ENCODE measurements around the gene PRKAR2A.
"Not testable (repeated sequence)": the region's sequence is repeated elsewhere in the genome, so short reads cannot be mapped to it uniquely, and the experiment has no call there.

The PRKAR2A gene

GRCh38 chr3:48820612-48821324, 26.9 kb downstream of the PRKAR2A start:
- Mint-ChIP-seq H3K4me1 (peaks cover 5% of the 10 kb centered on the region), H3K36me3 (peaks cover 6% of the 10 kb centered on the region), H3K4me3 (no peak overlapping the region), H3K27me3 (no peaks in the 10 kb centered on the region), H3K27ac (no peak overlapping the region), H3K9me3 (no peaks in the 10 kb centered on the region)
- CTCF ChIA-PET: no interaction called here
- no peak for DNase-seq

- H3K36me3 Mint-ChIP-seq: peaks cover 6% of the 10 kb centered on the region
- no peak overlapping the region for H3K27ac Mint-ChIP-seq
- CTCF ChIA-PET: interaction anchor here (1.7 kb wide), 1 partner anchor 80 kb away, joined by 6 read pairs; no protein-coding TSS in a partner anchor
Observed at GRCh38 chr3:48819234-48820221, 28.1 kb downstream of the PRKAR2A start.

GRCh38 chr3:48811524-48811923, 36.1 kb downstream of the PRKAR2A start:
- no peak for DNase-seq
- Mint-ChIP-seq H3K4me1 (peaks cover 38% of the 10 kb centered on the region), H3K27ac (peak overlapping the region; percentile 95), H3K9me3 (peaks cover 11% of the 10 kb centered on the region), H3K27me3 (no peaks in the 10 kb centered on the region), H3K4me3 (no peak overlapping the region), H3K36me3 (peaks cover 18% of the 10 kb centered on the region)
- CTCF ChIA-PET: no interaction called here

More at GRCh38 chr3:48819234-48820221, 28.1 kb downstream of the PRKAR2A start:
- DNase-seq: no peak
- Mint-ChIP-seq H3K27me3 (no peaks in the 10 kb centered on the region), H3K4me1 (peaks cover 5% of the 10 kb centered on the region), H3K4me3 (no peak overlapping the region), H3K9me3 (no peaks in the 10 kb centered on the region)

GRCh38 chr3:48804930-48805329, 42.7 kb downstream of the PRKAR2A start:
- peaks cover 11% of the 10 kb centered on the region for H3K36me3 Mint-ChIP-seq
- peaks cover 9% of the 10 kb centered on the region for H3K4me1 Mint-ChIP-seq
- H3K27me3 Mint-ChIP-seq: no peaks in the 10 kb centered on the region
- CTCF ChIA-PET: no interaction called here
- no peaks in the 10 kb centered on the region for H3K9me3 Mint-ChIP-seq
- DNase-seq: no peak
- H3K27ac Mint-ChIP-seq: no peak overlapping the region
- no peak overlapping the region for H3K4me3 Mint-ChIP-seq

DNA sequence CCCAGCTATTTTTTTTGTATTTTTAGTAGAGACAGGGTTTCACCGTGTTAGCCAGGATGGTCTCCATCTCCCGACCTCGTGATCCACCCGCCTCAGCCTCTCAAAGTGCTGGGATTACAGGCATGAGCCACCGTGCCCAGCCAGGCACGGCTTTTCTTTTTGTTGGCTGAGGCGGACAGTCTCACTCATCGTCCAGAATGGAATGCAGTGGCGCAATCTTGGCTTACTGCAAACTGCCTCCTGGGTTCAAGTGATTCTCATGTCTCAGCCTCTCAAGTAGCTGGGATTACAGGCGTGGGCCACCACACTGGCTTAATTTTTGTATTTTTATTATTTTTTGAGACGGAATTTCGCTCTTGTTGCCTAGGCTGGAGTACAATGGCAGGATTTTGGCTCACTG, 46.8 kb downstream of the PRKAR2A start:
- H3K27me3 Mint-ChIP-seq: not testable (repeated sequence)
- CTCF ChIA-PET: interaction anchor here (0.8 kb wide), 1 partner anchor 11 kb away, joined by 3 read pairs; no protein-coding TSS in a partner anchor

DNA sequence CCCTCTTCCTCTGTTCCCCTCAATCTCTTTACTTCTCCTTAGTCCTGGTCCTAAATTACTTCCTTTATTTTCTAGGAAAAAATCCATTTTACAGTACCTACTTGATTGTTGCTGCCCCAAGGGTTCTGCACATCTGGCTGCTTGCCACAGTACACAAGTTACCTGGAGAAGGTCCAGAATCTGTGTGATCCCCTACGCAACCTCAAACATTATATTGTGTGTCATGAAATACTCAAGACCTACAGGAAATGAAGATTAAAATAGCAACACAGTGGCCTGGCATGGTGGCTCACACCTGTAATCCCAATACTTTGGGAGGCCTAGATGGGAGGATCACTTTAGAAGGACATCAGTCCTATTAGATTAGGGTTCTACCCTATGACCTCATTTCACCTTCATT, 48.7 kb downstream of the PRKAR2A start:
- CTCF ChIA-PET: no interaction called here
- DNase-seq: no peak

More for the DNA sequence above, 46.8 kb downstream of the PRKAR2A start:
- not testable (repeated sequence) for H3K27ac Mint-ChIP-seq, DNase-seq, H3K4me3 Mint-ChIP-seq, H3K4me1 Mint-ChIP-seq, H3K9me3 Mint-ChIP-seq, H3K36me3 Mint-ChIP-seq

DNA sequence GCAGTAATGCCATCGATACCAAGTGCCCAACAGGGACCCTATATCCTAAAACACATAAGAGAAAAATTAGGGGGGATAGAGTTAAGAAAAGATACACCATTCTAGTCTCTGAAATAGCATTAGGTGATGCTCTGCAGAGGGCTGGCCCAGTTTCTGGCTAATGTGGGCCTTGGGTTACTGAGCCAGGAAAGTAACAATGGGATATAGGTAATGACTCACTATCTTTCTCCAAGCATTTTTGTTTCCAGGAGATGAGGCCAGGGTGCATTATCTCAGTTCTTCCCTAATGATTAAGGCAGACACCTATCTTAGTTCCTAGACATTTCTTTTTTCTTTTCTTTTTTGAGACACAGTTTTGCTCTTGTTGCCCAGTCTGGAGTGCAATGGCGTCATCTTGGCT, 50.0 kb downstream of the PRKAR2A start:
- no peak for DNase-seq
- no peak overlapping the region for H3K4me3 Mint-ChIP-seq
- no peak overlapping the region for H3K27ac Mint-ChIP-seq
- no peaks in the 10 kb centered on the region for H3K9me3 Mint-ChIP-seq
- CTCF ChIA-PET: no interaction called here
- peaks cover 2% of the 10 kb centered on the region for H3K4me1 Mint-ChIP-seq
- peaks cover 4% of the 10 kb centered on the region for H3K36me3 Mint-ChIP-seq
- no peaks in the 10 kb centered on the region for H3K27me3 Mint-ChIP-seq

More for the DNA sequence above, 48.7 kb downstream of the PRKAR2A start:
- peaks cover 4% of the 10 kb centered on the region for H3K36me3 Mint-ChIP-seq
- peak overlapping the region; percentile 74 for H3K27ac Mint-ChIP-seq
- H3K4me3 Mint-ChIP-seq: no peak overlapping the region
- H3K4me1 Mint-ChIP-seq: peaks cover 2% of the 10 kb centered on the region
- no peaks in the 10 kb centered on the region for H3K27me3 Mint-ChIP-seq
- no peaks in the 10 kb centered on the region for H3K9me3 Mint-ChIP-seq

GRCh38 chr3:48795997-48796732, 51.5 kb downstream of the PRKAR2A start:
- CTCF ChIA-PET: no interaction called here
- Mint-ChIP-seq H3K36me3 (peaks cover 4% of the 10 kb centered on the region), H3K27me3 (no peaks in the 10 kb centered on the region), H3K27ac (no peak overlapping the region), H3K9me3 (no peaks in the 10 kb centered on the region), H3K4me3 (no peak overlapping the region), H3K4me1 (peaks cover 2% of the 10 kb centered on the region)
- DNase-seq: no peak

DNA sequence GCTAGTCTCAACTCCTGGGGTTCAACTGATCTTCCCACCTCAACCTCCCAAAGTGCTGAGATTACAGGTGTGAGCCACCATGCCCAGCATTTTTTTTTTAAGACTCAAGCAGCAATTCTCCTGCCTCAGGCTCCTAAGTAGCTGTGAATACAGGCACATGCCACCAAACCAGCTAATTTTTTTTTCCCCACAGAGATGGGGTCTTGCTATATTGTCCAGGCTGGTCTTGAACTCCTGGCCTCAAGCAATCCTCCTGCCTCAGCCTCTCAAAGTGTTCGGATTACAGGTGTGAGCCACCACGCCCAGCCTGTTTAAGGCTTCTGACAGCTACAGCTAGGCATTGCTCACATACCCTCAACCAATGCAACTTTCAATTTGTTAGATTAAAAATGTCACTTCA, 54.2 kb downstream of the PRKAR2A start:
- H3K9me3 Mint-ChIP-seq, CTCF ChIA-PET, H3K27me3 Mint-ChIP-seq, DNase-seq, H3K4me3 Mint-ChIP-seq, H3K27ac Mint-ChIP-seq: not testable (repeated sequence)
- H3K36me3 Mint-ChIP-seq: peaks cover 12% of the 10 kb centered on the region
- peaks cover 14% of the 10 kb centered on the region for H3K4me1 Mint-ChIP-seq

- no peaks in the 10 kb centered on the region for H3K9me3 Mint-ChIP-seq
- H3K27me3 Mint-ChIP-seq: no peaks in the 10 kb centered on the region
- H3K27ac Mint-ChIP-seq: peak overlapping the region; percentile 2
- peaks cover 16% of the 10 kb centered on the region for H3K4me1 Mint-ChIP-seq
- no peak overlapping the region for H3K4me3 Mint-ChIP-seq
- no peak for DNase-seq
- CTCF ChIA-PET: no interaction called here
- H3K36me3 Mint-ChIP-seq: peaks cover 20% of the 10 kb centered on the region
Observed at GRCh38 chr3:48789665-48790064, 58.0 kb downstream of the PRKAR2A start.

- Mint-ChIP-seq H3K4me1 (peaks cover 16% of the 10 kb centered on the region), H3K4me3 (no peak overlapping the region), H3K9me3 (no peaks in the 10 kb centered on the region), H3K27ac (peak overlapping the region; percentile 70), H3K27me3 (no peaks in the 10 kb centered on the region), H3K36me3 (peaks cover 22% of the 10 kb centered on the region)
- CTCF ChIA-PET: no interaction called here
- DNase-seq: no peak
Observed at GRCh38 chr3:48788544-48789162, 59.0 kb downstream of the PRKAR2A start.

- H3K9me3 Mint-ChIP-seq: no peaks in the 10 kb centered on the region
- CTCF ChIA-PET: no interaction called here
- DNase-seq: no peak
- peaks cover 12% of the 10 kb centered on the region for H3K4me1 Mint-ChIP-seq
- no peaks in the 10 kb centered on the region for H3K27me3 Mint-ChIP-seq
- peaks cover 22% of the 10 kb centered on the region for H3K36me3 Mint-ChIP-seq
- H3K27ac Mint-ChIP-seq: no peak overlapping the region
- H3K4me3 Mint-ChIP-seq: no peak overlapping the region
Observed at GRCh38 chr3:48784426-48785120, 63.1 kb downstream of the PRKAR2A start.

DNA sequence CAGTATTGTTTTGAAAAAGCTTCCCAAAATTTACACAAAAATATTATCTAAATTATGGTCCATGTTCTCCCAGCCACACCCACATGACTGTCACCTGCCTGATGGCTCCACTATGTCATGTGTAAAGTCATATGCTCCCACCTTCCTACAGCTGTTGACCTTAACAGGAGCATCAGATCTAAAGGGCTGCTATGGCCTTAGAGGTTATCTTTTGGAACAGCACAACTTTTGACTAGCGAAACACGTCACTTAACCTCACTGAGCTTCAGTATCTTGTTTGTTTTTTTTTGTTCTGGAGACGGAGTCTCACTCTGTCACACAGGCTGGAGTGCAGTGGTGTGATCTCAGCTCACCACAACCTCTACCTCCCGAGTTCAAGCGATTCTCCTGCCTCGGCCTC, 64.4 kb downstream of the PRKAR2A start:
- CTCF ChIA-PET: interaction anchor here (0.9 to 1.3 kb wide), 2 partner anchors 44 to 204 kb away, joined by 3 read pairs; no protein-coding TSS in a partner anchor
- no peaks in the 10 kb centered on the region for H3K9me3 Mint-ChIP-seq
- H3K36me3 Mint-ChIP-seq: peaks cover 17% of the 10 kb centered on the region
- no peak overlapping the region for H3K4me3 Mint-ChIP-seq
- no peak overlapping the region for H3K27ac Mint-ChIP-seq
- H3K27me3 Mint-ChIP-seq: no peaks in the 10 kb centered on the region
- H3K4me1 Mint-ChIP-seq: peaks cover 2% of the 10 kb centered on the region
- no peak for DNase-seq

All from activated naive CD4-positive, alpha-beta T cell treated with anti-CD3 and anti-CD28 coated beads, Interleukin-2, amount 10 ng/mL, durations not matched to agents 7 days and 5 days (primary cell).